HL-60/S4 treated with retinoic acid at 250 ng/mL for 4 days and 3 days (cell line): ENCODE measurements around the gene RNF212.

Experiments
- in situ Hi-C: fragments of 300-500 bp; cut with MboI; formaldehyde crosslinking; loops from 2 replicates; pipeline ENCODE4 v1.7.0; 2022; ENCODE audit warnings: low sequenced_read_pairs

The RNF212 gene

DNA sequence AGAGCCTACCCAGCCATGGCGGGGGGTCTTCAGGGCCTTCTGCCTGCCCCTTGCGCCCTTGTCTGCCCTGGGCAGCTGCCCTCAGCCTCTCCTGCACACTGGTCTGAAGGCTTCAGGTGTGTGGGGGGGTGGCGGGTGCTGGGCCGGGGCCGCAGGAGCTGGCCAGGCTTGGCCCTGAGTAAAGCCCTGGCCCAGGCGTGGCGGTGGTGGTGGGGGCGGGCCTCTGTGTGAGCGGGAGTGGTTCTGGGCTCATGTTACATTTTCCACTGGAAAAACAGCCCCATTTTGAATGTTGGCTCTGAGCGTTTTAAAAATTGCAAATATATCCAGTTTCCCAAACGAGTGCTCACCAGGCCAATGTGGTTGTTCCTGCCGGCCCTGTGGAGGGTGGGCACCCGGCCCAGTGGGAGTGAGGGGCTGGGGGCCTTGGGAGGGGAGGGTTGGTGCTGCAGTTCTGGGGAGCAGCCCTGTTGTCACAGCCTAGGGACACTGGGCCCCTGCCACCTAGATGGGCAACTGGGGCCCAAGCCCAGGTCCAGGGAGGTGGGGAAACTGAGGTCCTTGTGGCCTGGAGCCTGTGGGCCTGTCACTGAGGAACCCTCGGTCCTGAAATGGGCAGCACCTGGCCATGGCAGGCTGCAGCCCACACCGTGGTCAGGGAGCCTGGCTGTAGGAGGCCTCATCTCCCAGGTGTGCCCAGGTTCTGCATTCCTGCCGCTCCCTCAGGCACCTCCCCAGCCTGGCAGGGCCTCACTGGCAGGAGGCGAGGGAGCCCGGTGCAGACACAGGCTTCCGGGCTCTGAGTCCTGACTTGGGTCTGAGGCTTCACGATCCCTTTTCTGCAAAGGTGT, 73.6 kb downstream of the RNF212 start:
- in situ Hi-C loops = no loop called here

DNA sequence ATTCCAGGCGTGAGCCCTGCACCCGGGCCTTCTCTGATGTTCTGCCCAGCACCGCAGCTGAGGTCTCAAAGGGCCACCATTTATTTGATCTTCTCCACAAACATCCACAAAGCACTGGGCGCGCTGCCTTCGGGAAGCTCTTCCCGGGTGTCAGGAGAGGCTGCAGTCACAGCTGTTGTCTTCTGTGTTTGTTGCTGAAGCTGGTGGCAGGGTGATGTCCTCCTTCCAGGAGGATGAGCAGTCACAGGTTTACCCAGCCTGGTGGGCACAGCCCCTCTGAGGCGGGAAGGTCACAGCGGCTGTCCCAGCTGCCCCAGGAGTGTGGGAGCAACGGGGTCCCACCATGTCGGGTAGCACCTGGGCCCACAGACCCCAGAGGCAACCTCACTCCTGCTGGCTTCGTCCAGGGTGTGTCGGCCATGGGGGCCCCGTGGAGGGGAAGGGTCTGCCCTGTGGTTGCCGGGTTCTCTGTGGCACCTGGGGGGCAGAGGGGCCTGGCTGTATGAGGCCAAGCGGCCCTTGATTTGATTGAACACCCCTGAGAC, 74.3 kb downstream of the RNF212 start:
- in situ Hi-C loops = no loop called here

DNA sequence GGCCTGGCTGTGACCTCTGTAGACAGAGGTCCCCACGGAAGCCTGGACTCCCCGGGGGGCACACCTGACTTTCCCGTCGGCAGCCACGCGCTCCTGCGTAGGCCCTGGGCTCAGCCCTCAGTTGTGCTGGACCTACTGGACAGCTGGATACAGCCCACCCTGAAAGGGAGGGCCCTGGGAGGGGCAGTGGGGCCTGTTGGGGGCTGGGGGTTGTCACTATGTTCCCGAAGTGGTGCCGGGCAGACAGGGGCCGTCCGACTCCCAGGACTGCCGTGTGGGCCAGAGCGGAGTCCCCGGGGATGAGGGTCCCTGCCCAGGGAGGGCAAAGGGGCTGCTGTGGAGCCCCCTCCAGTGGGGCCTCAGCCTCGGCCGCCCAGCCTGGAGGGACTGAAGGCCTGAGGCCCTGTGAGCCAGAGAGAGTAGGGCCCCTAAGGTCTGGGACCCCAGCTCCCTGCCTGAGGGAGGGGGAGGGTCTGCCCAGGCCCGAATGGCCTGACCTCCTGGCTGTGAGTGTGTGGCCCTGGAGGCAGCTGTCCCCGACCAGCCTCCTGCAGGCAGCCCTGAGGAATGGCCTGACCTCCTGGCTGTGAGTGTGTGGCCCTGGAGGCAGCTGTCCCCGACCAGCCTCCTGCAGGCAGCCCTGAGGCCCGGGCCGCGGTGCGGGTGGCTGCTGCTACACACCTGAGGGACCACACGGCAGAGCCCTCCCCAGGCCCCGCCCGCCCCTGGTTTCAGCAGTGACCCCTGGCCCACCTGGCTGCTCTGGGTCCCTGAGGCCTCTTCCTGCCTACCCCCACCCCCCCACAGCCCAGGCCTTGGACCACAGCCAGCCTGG, 76.2 kb downstream of the RNF212 start:
- in situ Hi-C loops = no loop called here

DNA sequence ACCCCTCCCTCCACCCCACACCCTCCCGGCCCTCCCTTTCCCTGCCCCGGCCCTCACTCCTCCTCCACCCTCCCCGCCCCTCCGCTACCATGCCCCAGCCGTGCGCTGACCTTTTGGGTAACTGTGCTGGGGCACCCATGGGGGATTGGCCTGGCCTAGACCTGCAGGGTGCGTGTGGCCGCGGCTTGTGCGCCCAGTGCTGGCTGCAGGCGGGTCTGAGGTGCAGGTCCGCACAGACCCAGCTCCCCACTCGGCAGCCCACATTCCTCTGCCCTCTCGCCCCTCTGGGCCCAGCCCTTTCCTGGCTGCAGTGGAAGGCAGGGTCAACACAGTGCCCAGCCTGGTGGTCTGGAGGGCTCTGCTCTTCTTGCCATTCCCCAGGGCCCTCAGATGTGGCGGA, 77.3 kb downstream of the RNF212 start:
- in situ Hi-C loops = no loop called here

DNA sequence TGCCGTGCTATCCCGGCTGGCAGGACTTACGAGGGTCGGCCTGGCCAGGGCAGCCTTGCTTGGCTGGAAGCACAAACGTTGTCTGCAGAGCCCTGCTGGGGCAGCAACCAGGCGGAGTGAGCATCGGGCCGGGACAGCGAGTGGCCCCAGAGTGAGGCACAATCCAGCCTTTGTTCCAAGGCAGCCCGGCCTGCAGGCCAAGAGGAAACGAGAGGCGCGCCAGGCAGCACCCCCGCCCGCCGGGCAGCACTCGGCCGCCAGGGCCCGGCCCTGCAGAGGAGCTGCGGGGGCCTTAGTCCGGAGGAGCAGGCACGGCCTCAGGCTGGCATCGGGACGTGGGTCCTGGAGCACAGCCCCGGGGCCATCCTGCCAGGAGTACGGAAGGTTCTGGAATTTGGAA, 77.9 kb downstream of the RNF212 start:
- in situ Hi-C loops = no loop called here

DNA sequence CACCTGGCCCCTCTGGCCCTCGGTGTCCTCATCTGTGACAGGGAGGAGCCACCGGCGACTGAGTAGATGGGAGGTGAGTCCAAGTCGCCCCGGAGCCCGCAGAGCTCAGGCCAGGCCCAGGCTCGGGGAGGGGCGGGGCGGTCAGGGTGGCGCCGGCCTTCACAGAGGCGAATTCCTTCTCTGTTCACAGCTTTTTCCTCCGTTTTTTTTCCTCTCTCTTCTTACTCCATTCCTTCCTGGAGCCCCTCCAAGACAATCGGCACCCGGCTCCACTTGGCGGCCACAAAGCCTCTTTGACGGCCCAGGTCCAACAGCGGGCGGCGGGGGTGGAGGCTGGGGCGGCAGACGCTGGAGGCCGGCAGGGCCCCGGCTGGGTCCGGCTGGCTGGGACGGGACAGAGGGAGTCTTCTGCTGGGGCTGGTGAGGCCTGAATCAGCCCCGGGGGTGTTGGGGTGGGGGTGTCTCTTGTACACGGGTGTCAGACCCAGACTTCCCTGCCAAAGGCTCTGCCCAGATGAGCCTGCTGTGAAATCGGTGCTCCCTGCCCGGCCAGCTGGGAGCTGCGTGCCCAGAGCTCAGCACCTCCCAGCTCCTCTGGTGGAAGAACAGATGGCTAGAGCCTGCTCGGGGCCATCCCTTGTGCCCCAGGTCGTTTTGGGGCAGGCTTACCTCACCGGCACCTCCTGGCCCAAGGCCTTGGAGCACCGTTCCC, 79.4 kb downstream of the RNF212 start:
- in situ Hi-C loops = no loop called here

DNA sequence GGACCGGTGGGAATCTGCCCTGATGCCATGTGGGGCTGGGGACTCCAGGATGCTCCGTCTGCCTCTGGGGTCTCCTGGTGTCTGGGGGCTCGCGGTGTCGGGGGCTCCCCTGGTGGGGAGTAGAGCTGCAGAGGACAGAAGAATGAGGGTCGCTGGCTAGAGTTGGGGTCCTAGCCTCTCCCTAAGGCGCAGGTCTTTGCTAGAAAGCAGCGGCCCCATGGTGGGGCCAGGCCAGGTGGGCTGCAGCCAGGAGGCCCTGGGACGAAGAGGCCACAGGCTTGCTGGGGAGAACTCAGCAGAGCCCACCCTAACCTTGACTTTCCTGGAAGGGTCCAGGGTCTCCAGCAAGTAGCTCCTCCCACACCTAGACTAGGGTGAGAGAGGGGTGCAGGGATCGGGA, 80.5 kb downstream of the RNF212 start:
- in situ Hi-C loops = no loop called here

DNA sequence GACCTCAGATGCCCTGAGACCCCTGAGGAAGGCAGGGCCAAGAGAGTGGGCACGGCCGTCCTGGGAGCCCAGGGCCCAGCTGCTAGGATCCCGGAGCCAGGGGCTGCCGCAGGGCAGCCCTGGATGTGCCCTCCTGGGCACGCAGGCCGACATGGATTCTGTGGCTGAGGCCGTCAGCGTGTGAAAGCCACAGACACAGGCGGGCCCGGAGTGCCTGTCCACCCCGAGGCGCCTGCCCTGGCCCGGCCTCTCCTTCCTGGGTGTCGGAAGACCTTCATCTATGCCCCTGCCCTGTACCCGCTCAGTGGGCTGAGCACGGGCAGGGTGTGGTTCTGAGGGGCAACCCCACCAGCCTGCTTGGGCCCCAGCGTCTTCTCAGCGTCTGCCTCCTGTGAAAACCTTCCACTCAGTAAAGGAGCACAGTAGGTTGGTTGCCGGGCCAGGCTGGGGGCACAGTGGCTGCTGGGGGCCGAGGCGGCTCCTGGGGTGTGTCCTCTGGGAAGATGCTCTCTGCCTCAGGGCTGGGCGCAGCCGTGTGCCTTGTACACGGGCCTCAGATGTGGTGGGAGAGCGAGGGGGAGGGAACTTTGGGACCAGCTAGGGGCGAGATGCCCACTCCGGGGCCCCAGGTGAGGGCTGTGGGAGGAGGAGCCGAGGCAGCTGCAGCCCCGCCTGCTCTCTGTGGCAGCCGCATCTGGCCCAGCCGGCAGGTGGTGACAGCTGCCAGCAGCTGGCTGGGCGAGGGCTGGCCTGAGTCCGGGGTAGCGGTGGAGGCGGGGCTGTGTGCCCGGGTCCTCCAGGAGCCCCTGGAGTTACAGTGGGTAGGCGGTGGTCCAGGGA, 81.2 kb downstream of the RNF212 start:
- in situ Hi-C loops = no loop called here

DNA sequence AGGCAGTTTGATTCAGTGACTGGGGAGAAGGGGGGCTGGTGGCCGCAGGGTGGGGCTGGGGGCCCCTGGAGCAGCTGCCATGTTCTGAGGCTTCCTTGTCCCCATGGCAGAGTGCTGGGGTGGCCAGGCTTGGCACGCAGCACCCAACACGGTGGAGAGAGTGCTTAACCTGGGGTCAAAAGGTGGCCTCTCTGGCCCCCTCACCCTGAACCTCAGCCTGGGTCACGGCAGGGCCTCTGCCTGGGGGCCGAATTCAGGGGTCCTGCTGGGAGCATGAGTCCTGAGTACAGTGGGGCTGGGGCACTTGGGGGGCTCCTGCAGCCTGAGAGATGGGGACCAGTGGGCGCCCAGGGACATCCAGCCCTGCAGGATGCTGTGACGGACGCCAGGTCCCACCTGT, 82.0 kb downstream of the RNF212 start:
- in situ Hi-C loops = no loop called here

DNA sequence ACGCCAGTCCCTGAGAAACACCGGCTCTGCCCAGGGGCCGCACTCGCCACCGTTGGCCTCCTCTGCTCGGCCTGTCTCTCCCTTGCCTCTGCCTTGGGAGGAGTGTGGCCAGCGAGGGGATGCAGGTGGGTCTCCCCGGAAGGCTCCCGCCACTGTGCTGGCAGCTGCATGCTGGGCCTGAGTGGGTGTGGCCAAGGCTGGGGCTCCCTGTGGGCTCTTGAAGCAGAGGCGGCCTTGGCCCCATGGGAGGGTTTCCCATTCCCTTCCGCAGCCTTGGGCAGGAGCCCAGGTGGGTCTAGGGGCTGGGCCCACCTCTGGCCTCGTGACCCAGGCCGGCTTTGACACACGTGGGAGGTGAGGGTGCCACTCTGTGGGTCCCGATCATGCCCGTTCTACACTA, 82.8 kb downstream of the RNF212 start:
- in situ Hi-C loops = no loop called here

DNA sequence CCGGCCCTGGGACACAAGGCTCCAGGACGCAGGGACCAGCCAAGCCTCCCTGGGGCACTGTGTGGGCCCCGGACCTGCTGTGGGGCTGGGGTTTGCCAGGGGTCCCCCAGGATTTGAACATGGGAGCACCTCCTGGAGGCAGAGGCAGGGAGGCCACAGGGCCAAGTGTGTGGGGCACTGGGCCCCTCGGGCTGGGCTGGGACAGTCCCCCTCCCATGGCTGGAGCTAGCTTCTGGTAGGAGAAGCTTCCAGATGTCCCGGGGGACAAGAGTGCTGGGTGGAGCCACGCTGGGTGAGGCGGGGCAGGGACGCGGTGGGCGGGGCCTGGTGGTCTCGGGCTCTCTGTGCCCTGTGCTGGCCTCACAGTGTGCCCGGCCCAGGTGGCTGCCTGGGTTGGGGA, 83.3 kb downstream of the RNF212 start:
- in situ Hi-C loops = no loop called here

DNA sequence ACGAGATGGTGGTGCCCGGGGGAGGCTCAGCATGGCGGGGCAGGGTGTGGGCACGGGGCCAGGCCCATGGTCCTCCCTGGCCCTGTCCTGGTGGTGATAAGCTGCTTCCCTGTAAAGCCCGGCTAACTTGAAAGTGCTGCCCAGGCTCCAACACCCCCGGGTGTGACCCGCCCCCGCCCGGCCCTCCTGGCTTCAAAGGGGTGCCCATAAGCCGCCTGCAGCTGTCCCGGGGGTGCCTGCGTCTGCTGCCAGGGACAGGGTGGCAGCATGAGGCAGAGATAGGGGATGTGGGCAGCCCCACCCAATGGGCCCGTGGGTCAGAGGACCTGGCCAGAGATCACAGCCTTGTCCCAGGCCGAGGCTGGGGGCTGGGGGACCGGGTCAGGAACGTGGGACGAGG, 83.8 kb downstream of the RNF212 start:
- in situ Hi-C loops = no loop called here

DNA sequence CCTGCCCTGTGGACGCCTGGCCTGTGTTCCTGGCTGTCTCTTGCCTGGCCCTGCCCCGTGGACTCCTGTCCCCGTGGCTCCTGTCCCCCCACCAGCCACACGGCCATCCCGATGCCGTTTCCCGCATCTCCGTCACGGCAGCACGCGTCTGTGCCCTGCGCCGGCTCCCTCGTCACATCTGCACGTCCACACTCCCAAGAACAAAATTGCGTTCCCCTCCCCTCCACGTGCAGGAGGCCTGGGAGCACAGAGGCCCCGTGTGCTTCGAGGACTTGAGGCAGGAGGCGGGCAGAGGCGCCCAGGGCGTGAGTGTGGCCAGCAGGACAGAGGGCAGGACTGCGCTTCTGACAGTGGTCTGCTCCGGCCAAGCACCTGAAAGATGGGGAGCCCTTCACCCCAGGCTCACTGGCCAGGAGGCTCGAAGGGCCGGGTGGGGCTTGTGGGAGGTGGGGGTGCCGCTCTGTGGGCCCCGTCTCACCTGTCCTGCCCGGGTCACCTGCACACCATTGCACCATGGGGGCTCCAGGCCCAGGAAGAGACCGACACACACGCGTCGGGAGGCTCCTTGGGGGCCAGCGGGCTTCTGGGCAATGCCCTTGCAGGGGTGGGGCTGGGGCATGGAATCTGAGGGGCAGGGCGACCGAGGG, 84.7 kb downstream of the RNF212 start:
- in situ Hi-C loops = no loop called here

DNA sequence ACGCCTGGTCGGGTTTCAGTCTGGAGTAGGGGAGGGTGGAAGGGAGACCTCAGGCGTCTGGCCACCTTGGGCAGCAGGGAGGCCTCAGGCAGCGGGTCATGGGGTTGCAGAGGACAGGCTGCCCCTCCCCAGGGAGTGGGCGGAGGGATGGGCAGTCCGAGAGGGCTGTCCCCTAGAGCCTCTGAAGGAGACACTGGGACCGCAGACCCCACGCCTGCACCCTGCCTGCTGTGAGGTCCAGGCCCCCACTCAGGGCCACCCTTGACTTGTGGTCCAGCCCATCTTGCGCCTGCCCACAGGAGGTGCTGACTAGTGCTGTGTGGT, 85.5 kb downstream of the RNF212 start:
- in situ Hi-C loops = no loop called here

DNA sequence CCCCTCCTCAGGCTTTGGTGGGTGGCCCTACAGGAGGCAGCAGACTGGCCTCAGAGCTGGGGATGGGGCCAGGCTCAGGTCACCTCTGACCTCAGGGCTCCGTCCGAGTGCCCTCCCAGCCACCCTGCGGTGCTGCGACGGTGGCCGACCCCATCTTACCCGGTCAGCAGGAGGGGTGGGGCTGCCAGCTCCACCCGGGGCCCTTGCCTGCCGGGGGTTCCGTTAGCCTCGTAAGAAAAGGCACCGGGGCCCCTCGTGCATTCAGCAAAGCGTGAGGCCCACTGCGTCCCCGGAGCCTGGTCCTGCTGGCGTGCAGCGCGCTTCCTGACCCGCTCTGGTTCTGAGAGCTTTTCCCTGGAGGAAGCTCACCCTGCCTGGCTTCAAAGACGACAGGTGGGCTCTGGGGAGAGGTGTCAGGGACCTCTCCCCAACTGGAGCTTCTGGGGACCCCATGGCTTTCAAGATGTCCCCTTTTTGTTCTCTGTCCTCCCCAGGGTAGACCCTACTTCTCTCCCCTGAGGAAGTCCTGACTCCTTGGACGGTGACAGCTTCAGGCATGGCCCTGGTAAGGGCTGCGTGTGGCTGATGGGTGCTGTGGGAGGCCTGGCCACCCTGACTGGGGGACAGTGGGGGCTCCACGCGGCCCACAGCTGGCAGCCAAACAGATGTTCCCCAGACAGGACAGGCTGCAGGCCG, 86.0 kb downstream of the RNF212 start:
- in situ Hi-C loops = no loop called here

DNA sequence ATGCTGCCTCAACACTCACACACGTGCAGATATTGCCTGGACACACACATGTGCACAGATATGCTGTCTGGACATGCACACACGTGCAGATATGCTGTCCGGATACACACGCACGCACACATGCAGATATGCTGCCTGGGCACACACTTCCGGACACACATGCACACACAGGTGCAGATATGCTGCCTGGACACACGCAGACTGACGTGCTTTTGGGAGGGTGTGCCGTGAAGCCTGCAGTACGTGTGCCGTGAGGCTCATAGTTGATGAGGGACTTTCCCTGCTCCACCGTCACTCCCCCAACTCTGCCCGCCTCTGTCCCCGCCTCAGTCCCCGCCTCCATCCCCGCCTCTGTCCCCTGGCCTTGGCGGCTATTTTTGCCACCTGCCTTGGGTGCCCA, 87.2 kb downstream of the RNF212 start:
- in situ Hi-C loops = no loop called here

DNA sequence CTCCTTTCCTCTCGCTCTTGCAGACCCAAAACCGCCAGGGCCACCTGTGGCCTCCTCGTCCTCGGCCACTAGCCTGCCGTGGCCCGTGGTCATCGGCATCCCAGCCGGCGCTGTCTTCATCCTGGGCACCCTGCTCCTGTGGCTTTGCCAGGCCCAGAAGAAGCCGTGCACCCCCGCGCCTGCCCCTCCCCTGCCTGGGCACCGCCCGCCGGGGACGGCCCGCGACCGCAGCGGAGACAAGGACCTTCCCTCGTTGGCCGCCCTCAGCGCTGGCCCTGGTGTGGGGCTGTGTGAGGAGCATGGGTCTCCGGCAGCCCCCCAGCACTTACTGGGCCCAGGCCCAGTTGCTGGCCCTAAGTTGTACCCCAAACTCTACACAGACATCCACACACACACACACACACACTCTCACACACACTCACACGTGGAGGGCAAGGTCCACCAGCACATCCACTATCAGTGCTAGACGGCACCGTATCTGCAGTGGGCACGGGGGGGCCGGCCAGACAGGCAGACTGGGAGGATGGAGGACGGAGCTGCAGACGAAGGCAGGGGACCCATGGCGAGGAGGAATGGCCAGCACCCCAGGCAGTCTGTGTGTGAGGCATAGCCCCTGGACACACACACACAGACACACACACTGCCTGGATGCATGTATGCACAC, 88.3 kb downstream of the RNF212 start:
- in situ Hi-C loops = no loop called here

DNA sequence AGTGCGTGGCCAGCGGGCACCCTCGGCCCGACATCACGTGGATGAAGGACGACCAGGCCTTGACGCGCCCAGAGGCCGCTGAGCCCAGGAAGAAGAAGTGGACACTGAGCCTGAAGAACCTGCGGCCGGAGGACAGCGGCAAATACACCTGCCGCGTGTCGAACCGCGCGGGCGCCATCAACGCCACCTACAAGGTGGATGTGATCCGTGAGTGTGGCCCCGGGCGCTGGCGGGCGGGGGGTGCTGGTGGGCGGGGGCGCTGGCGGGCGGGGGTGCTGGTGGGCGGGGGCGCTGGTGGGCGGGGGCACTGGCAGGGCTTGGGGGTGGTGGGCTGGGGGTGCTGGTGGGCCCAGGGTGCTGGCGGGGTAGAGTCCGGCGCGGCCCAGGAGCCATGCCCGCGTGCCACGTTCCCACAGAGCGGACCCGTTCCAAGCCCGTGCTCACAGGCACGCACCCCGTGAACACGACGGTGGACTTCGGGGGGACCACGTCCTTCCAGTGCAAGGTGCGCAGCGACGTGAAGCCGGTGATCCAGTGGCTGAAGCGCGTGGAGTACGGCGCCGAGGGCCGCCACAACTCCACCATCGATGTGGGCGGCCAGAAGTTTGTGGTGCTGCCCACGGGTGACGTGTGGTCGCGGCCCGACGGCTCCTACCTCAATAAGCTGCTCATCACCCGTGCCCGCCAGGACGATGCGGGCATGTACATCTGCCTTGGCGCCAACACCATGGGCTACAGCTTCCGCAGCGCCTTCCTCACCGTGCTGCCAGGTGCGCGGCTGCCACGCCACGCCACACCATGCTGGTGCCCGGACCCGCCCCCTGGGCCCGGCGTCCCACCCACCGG, 89.2 kb downstream of the RNF212 start:
- in situ Hi-C loops = no loop called here
